Endothelial cell of umbilical vein (primary cell): ENCODE results near the gene AGAP5. TPM values are rescaled to one million over a fixed set of nuclear protein-coding genes. Genes with fewer than 3 reads are reported as not detected.

Source experiments
- BruUV-seq: library from RNA; stranded (reverse); fragments of 400-500 nt; replicated peaks from 2 replicates; lab custom pipeline; 2021; lab: Mats Ljungman, UMichigan
- CTCF ChIA-PET: fragments of 300-600, 350-600 bp; sonication (Branson Sonifier 250); formaldehyde crosslinking; loops from one replicate; lab custom pipeline; 2021; ENCODE audit warnings: antibody characterized with exemption, inconsistent platforms; lab: Charles Lee
- POLR2A ChIA-PET: fragments of 300-600, 350-600 bp; sonication (Branson Sonifier 250); formaldehyde crosslinking; loops from one replicate; lab custom pipeline; 2021; ENCODE audit warnings: antibody characterized with exemption, inconsistent platforms; lab: Charles Lee
- DNase-seq: peaks from one replicate; pipeline ENCODE4 v3.0.0-alpha.2; 2011; ENCODE audit warnings: low read depth, low spot score
- FAIRE-seq: peaks from 2 replicates; lab custom pipeline; 2011; peaks lifted over from hg19 to GRCh38; lab: Jason Lieb, UNC
- H2AFZ ChIP-seq: 2 replicates; pipeline ENCODE4 v1.6.0; 2012; ENCODE audit warnings: low read depth, low read length, control low read depth, inconsistent platforms
- H3K27ac ChIP-seq: 2 replicates; pipeline ENCODE4 v1.5.1; 2011; ENCODE audit warnings: low read depth, mild to moderate bottlenecking, control low read depth, low read length, moderate library complexity; ENCODE audit not compliant: insufficient read depth
- H3K27me3 ChIP-seq, 2 experiments: 2 replicates each; pipeline versions ENCODE4 v1.6.0 to v1.6.1; 2011; ENCODE audit warnings: low read length in 2 of 2, mixed read lengths in 1 of 2; ENCODE audit not compliant: control insufficient read depth in 2 of 2, insufficient read depth in 2 of 2
- H3K36me3 ChIP-seq, 2 experiments: 2 replicates in 1 of 2; 3 replicates in 1 of 2; pipeline ENCODE4 v1.5.1; 2011; ENCODE audit warnings: low read length in 2 of 2, mild to moderate bottlenecking in 1 of 2, moderate library complexity in 1 of 2; ENCODE audit not compliant: control insufficient read depth in 2 of 2, insufficient read depth in 2 of 2; ENCODE audit errors: extremely low read depth in 1 of 2
- H3K4me1 ChIP-seq: 3 replicates; pipeline ENCODE4 v1.5.1; 2011; ENCODE audit warnings: mild to moderate bottlenecking, low read length; ENCODE audit not compliant: control insufficient read depth, insufficient read depth; ENCODE audit errors: extremely low read depth
- H3K4me2 ChIP-seq: 2 replicates; pipeline ENCODE4 v1.6.1; 2011; ENCODE audit warnings: low read length, control low read depth, mixed read lengths; ENCODE audit not compliant: insufficient read depth
- H3K4me3 ChIP-seq, 3 experiments: fragments of 200-600 bp in 1 of 3; sonication (generic), shearing (Covaris generic) in 1 of 3; replicated peaks in 1 of 3; 2 replicates each; pipeline ENCODE4 v1.5.1; 2011 to 2016; ENCODE audit warnings: control low read depth in 3 of 3, low read length in 3 of 3, mild to moderate bottlenecking in 2 of 3, inconsistent platforms in 1 of 3, low read depth in 1 of 3, moderate library complexity in 1 of 3; ENCODE audit not compliant: insufficient read depth in 1 of 3
- H3K79me2 ChIP-seq: 2 replicates; pipeline ENCODE4 v1.6.0; 2012; ENCODE audit warnings: low read length, inconsistent platforms; ENCODE audit not compliant: control insufficient read depth, insufficient read depth
- H3K9ac ChIP-seq: replicated peaks from 2 replicates; pipeline ENCODE3; 2011; ENCODE audit warnings: low read length, control low read depth; ENCODE audit not compliant: insufficient read depth; ENCODE audit errors: extremely low read depth
- H3K9me1 ChIP-seq: replicated peaks from 3 replicates; pipeline ENCODE4 v1.6.0; 2011; ENCODE audit warnings: mild to moderate bottlenecking, low read length; ENCODE audit not compliant: control insufficient read depth, insufficient read depth; ENCODE audit errors: extremely low read depth
- H3K9me3 ChIP-seq: replicated peaks from 2 replicates; pipeline ENCODE4 v1.5.1; 2012; ENCODE audit warnings: low read length, inconsistent platforms; ENCODE audit not compliant: control insufficient read depth, insufficient read depth
- H4K20me1 ChIP-seq: replicated peaks from 2 replicates; pipeline ENCODE3; 2011; ENCODE audit warnings: mild to moderate bottlenecking, low read length; ENCODE audit not compliant: control insufficient read depth, insufficient read depth; ENCODE audit errors: extremely low read depth
- EZH2 ChIP-seq: IDR thresholded peaks from 2 replicates; pipeline ENCODE4 v1.6.1; 2012; ENCODE audit warnings: borderline replicate concordance, low read depth, mild to moderate bottlenecking, moderate library complexity, low read length, inconsistent platforms; ENCODE audit not compliant: severe bottlenecking
- JUN ChIP-seq: IDR thresholded peaks from 2 replicates; pipeline ENCODE4 v1.6.1; 2011; ENCODE audit warnings: borderline replicate concordance, low read depth; ENCODE audit not compliant: insufficient read length, insufficient read depth
- POLR2AphosphoS5 ChIP-seq: IDR thresholded peaks from 2 replicates; pipeline ENCODE4 v1.6.1; 2012; ENCODE audit warnings: low read depth, mild to moderate bottlenecking, control low read depth, low read length, moderate library complexity; ENCODE audit not compliant: insufficient read depth
- dilution Hi-C: fragments of 300-500 bp; cut with MboI; formaldehyde crosslinking; loops from one replicate; pipeline ENCODE4 v1.15.0; 2019; ENCODE audit warnings: low sequenced_read_pairs; ENCODE audit not compliant: extremely low pct_ligation_motif_present
- intact Hi-C: fragments of 100-400 bp; cut with micrococcal nuclease; formaldehyde crosslinking; loops from one replicate; pipeline ENCODE4 v1.10.0; 2022
- polyA plus RNA-seq, 4 experiments: library from polyadenylated mRNA; depleted of rRNA in 3 of 4; stranded (reverse) in 3 of 4; unstranded in 1 of 4; fragments of >200 nt; gene quantifications; 2 replicates each; pipeline versions ENCODE4 v1.2.1 to v1.2.3, GENCODE V29; 2011 to 2012; ENCODE audit warnings: missing spikeins in 1 of 4
- total RNA-seq: library from RNA; stranded (reverse); gene quantifications from 2 replicates; pipeline ENCODE4 v1.2.3, GENCODE V29; 2021
- TF ChIP-seq, protein P1 (sequence below), 2 donors: IDR thresholded peaks; 1 replicate in 1 of 2; 2 replicates in 1 of 2; pipeline ENCODE4 v1.5.1; 2011; ENCODE audit warnings: low read length in 2 of 2, mild to moderate bottlenecking in 2 of 2, moderate library complexity in 2 of 2, control low read depth in 1 of 2, inconsistent platforms in 1 of 2, low read depth in 1 of 2; ENCODE audit not compliant: insufficient read depth in 1 of 2; ENCODE audit errors: extremely low read depth in 1 of 2

The AGAP5 gene
- total and polyA plus RNA-seq, 2 donors (not counting 3 experiments of a cell fraction or from before 2014, with no cell fraction given) = 4.4 to 7.7 TPM

DNA sequence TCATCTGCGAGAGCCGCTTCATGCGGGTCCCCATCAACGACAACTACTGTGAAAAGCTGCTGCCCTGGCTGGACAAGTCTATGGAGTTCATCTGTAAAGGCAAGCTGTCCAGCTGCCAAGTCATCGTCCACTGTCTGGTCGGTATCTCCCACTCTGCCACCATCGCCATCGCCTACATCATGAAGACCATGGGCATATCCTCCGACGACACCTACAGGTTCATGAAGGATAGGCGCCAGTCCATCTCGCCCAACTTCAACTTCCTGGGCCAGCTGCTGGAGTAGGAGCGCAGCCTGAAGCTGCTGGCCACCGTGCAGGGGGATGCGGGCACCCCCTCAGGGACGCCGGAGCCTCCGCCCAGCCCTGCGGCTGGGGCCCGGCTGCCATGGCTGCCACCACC lies 34.5 kb upstream of the AGAP5 start:
- ChIA-PET POLR2A (no interaction called here), CTCF (no interaction called here)
- dilution Hi-C loops (no loop called here), intact Hi-C loops (no loop called here)
- Histone ChIP-seq H3K9me3 (no peaks in the 10 kb centered on the region), H3K4me2 (no peak overlapping the region), H3K36me3 (peaks cover 0 to 17% of the 10 kb centered on the region in 2 experiments), H4K20me1 (no peaks in the 10 kb centered on the region), H3K79me2 (peaks cover 38% of the 10 kb centered on the region), H3K27ac (no peak overlapping the region), H3K9me1 (no peaks in the 10 kb centered on the region), H3K4me3 (no peak overlapping the region), H3K9ac (no peak overlapping the region), H3K4me1 (peaks cover 7% of the 10 kb centered on the region), H2AFZ (no peak overlapping the region), H3K27me3 (no peaks in the 10 kb centered on the region)
- DNase-seq (no peak), FAIRE-seq (no peak)
- TF ChIP-seq, protein P1, sequence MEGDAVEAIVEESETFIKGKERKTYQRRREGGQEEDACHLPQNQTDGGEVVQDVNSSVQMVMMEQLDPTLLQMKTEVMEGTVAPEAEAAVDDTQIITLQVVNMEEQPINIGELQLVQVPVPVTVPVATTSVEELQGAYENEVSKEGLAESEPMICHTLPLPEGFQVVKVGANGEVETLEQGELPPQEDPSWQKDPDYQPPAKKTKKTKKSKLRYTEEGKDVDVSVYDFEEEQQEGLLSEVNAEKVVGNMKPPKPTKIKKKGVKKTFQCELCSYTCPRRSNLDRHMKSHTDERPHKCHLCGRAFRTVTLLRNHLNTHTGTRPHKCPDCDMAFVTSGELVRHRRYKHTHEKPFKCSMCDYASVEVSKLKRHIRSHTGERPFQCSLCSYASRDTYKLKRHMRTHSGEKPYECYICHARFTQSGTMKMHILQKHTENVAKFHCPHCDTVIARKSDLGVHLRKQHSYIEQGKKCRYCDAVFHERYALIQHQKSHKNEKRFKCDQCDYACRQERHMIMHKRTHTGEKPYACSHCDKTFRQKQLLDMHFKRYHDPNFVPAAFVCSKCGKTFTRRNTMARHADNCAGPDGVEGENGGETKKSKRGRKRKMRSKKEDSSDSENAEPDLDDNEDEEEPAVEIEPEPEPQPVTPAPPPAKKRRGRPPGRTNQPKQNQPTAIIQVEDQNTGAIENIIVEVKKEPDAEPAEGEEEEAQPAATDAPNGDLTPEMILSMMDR (IDR thresholded peaks at IDR 0.05; ENCODE audit: extremely low read depth in 1 of 2, insufficient read depth in 1 of 2, low read depth in 1 of 2, low read length in 2 of 2) = no peak
- TF ChIP-seq EZH2 (no peak), POLR2AphosphoS5 (no peak), JUN (no peak)
- no TSS peak for BruUV-seq
